GM19238 (cell line): ENCODE results near the gene MED8.

ENCODE experiments used
- DNase-seq: peaks from one replicate; pipeline ENCODE4 v3.0.0; 2011; ENCODE audit warnings: low spot score; ENCODE audit not compliant: insufficient read length

Gene MED8

DNA sequence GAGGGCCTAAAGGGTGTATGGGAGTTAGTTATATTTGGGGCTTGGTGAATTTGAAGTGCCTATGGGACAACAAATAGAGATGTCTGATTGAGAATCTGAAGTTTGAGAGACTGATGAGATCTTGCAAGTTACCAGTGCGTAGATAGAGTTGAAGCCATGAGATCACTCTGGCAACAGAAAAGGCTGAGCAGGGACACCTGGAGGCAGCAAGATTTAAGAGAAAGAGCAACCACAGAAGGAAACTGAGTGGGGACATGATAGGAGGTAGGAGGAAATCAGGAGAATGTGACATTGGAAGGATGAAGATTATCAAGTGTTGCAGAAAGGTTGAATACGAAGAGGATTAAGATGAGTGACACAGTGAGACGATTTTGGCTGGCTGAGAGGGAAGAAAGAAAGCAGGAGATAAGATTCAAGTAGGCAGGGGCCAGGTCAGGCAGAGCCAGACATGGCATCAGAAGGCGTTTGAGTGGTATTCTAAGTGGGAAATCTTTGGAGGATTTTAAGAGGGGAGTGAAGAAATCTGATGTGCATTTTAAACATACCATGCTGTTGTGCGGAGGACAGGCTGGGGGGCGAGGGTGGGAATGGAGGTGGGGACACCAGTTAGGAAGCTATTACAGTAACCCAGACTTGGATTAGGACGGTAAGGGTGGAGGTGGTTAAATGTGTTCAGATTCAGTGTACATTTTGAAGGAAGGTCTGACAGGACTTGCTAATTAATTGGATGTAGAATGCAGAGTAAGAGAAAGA lies 55.0 kb downstream of the MED8 start:
- no peak for DNase-seq
